Right kidney (tissue), 9 donors: ENCODE measurements around the gene CREBRF.
"Not testable (repeated sequence)": the region's sequence is repeated elsewhere in the genome, so short reads cannot be mapped to it uniquely, and the experiment has no call there.

ENCODE experiments used
- DNase-seq: peaks from one replicate; pipeline ENCODE4 v3.0.0-alpha.2; 2016
- long read RNA-seq, 8 donors: transcript quantifications; one replicate each; lab custom pipeline, GENCODE V29; 2026

The CREBRF gene
- long read RNA-seq, donor 1, partial matches to known transcripts: 7 of 8 reads
- long read RNA-seq, donor 1, other reads (novel, unspliced or antisense): 0 of 8 reads
- long read RNA-seq, donor 2, partial matches to known transcripts: 7 of 9 reads
- long read RNA-seq, donor 2, other reads (novel, unspliced or antisense): 0 of 9 reads
- long read RNA-seq, donor 3: 0 reads
- long read RNA-seq, donor 4, full-length matches to known transcripts: 6 of 17 reads
- long read RNA-seq, donor 4, partial matches to known transcripts: 11 of 17 reads
- long read RNA-seq, donor 4, other reads (novel, unspliced or antisense): 0 of 17 reads
- long read RNA-seq, donor 5, partial matches to known transcripts: 0 of 3 reads
- long read RNA-seq, donor 5, other reads (novel, unspliced or antisense): 0 of 3 reads
- long read RNA-seq, donor 6, full-length matches to known transcripts: 5 of 14 reads
- long read RNA-seq, donor 6, partial matches to known transcripts: 9 of 14 reads
- long read RNA-seq, donor 6, other reads (novel, unspliced or antisense): 0 of 14 reads
- long read RNA-seq, donor 7, partial matches to known transcripts: 15 of 20 reads
- long read RNA-seq, donor 7, other reads (novel, unspliced or antisense): 0 of 20 reads
- long read RNA-seq, donor 8, full-length matches to known transcripts: 2 of 2 reads
- long read RNA-seq, donor 8, partial matches to known transcripts: 0 of 2 reads
- long read RNA-seq, donor 8, other reads (novel, unspliced or antisense): 0 of 2 reads

- DNase-seq: peak; percentile 89
Observed at GRCh38 chr5:173055983-173056782, at the start of gene CREBRF. Gene CREBRF, plus strand, starts transcription at chr5:173056352. Its CDS starts 24,424 bp downstream, at chr5:173080776.

- no peak for DNase-seq
Observed at GRCh38 chr5:173010021-173010420, 46.1 kb upstream of the CREBRF start.

- DNase-seq: no peak
Observed at GRCh38 chr5:173010547-173011464, 45.3 kb upstream of the CREBRF start.

DNA sequence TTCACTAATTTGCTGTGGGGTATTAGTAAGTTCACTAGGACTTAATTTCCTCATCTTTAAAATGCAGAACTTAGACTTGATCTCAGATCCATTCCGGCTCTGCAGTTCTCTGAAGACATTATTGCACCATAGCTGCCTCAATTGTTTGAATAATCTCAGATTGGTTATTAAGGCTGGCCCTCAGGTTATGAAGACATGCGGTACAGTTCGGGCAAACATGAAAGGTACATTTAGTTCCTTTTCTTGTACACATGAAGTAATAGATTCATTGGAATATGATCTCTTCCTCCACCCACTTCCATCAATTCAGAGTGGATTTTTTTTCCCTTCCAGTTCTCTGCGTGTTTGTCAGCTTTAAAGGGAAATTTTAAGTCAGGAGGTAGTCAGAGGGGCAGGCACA is 44.6 kb upstream of the CREBRF start:
- no peak for DNase-seq

DNA sequence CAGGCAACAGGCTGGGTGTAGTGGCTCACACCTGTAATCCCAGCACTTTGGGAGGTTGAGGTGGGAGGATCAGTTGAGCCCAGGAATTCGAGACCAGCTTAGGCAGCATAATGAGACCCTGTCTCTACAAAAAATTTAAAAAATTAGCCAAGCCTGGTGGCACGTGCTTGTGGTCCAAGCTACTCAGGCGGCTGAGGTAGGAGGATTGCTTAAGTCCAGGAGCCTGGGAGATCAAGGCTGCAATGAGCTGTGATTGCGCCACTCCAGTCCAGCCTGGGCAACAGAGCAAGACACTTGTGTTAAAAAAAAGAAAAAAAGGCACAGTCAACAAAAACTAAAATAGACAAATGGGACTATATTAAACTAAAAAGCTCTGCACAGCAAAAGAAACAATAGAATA is 43.3 kb upstream of the CREBRF start:
- DNase-seq: no peak

GRCh38 chr5:173014671-173015070 is 41.5 kb upstream of the CREBRF start:
- no peak for DNase-seq

GRCh38 chr5:173015192-173015591 is 41.0 kb upstream of the CREBRF start:
- no peak for DNase-seq

GRCh38 chr5:173015598-173016455 is 40.3 kb upstream of the CREBRF start:
- DNase-seq: no peak

- no peak for DNase-seq
Observed at GRCh38 chr5:173016598-173017046, 39.5 kb upstream of the CREBRF start.

DNA sequence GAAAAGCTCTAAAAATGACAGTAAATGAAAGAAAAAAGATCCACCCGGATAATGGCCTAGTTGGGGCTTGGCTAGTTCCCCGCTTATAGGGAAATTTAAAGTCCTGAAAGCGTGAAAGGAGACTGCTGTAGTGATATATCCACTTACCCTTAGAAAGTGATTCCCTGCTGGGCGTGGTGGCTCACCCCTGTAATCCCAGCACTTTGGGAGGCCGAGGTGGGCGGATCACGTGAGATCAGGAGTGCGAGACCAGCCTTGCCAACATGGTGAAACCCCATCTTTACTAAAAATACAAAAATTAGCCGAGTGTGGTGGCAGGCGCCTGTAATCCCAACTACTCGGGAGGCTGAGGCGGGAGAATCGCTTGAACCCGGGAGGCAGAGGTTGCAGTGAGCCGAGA is 39.1 kb upstream of the CREBRF start:
- DNase-seq: not testable (repeated sequence)

GRCh38 chr5:173018358-173018757 is 37.8 kb upstream of the CREBRF start:
- no peak for DNase-seq

DNA sequence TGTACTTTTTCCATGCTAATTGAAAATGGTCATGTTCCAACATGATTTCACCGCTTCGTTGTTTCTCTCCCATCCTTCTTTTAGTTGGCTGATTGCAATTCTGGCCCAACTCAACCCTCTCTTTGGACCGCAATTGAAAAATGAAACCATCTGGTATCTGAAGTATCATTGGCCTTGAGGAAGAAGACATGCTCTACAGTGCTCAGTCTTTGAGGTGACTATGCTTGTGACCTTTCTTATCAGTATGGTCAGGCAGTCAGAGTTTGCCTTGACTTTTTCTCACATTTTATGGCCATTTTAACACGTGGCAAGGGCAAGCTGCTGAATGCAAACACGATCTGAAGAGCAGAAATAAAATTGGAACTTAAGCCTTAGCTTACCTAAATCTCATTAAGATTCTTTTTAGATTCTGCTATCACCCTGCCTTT is 36.0 kb upstream of the CREBRF start:
- DNase-seq: no peak

DNA sequence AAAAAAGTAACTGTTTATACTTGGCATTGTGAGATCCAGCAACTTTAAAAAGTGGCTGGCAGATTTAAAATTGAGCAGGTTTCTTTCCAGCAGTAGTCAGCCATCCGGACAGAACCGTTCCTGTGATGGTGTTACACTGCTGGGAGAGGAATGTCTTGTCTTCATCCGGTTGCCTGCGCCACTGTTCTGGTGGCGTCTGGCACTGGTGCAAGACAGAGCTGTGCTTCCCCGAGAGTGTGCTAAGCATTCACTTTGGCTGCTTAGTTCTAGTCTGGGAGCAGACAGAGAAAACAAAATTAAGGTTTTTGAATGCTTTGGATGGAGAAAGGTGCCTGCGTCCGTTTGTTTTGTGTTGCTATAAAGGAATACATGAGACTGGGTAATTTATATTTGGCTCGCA is 35.5 kb upstream of the CREBRF start:
- DNase-seq: no peak

DNA sequence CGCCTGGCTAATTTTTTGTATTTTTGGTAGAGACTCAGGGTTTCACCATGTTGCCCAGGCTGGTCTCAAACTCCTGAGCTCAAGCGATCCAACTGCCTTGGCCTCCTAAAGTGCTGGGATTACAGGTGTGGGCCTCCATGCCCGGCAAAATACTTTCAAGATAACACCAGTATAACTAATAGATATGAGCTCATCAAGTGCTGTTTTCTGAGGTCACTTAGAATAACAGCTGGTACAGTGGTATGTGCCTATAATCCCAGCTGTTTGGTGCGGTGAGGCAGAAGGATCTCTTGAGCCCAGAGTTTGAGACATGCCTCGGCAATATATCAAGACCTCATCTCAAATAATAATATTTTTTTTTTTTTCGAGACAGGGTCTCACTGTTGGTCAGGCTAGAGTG is 30.5 kb upstream of the CREBRF start:
- DNase-seq: no peak

DNA sequence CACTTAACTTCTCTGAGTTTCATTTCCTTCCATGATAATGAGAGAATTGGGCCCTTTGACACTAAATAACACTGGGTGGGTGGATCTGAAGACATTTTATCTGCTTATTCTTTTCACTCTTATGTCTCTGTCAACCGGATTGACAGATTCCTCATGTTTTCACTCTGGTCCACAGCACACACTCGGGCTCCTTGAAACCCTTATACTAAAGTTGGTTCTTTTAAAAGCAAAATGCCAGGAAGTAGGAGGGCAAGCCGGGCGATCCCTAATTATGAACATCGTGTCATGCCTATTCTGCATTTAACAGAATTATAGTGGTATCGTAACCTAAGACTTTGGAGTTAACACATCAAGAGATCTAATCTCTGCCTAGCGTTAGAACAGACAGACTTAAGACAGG is 28.2 kb upstream of the CREBRF start:
- DNase-seq: no peak

GRCh38 chr5:173028811-173029327 is 27.3 kb upstream of the CREBRF start:
- no peak for DNase-seq

- DNase-seq: peak; percentile 19
Observed at GRCh38 chr5:173029499-173029921, 26.6 kb upstream of the CREBRF start.

DNA sequence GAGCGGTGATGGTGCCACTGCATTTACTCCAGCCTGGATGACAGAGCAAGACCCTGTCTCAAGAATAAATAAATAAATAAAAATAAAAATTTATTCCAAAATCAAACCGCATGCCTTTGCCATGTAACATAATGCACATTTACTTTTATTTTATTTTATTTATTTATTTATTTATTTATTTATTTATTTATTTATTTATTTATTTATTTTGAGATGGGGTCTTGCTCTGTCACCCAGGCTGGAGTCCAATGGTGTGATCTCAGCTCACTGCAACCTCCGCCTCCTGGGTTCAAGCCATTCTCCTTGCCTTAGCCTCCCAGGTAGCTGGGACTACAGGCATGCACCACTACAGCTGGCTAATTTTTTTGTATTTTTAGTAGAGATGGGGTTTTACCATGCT is 24.1 kb upstream of the CREBRF start:
- not testable (repeated sequence) for DNase-seq

DNA sequence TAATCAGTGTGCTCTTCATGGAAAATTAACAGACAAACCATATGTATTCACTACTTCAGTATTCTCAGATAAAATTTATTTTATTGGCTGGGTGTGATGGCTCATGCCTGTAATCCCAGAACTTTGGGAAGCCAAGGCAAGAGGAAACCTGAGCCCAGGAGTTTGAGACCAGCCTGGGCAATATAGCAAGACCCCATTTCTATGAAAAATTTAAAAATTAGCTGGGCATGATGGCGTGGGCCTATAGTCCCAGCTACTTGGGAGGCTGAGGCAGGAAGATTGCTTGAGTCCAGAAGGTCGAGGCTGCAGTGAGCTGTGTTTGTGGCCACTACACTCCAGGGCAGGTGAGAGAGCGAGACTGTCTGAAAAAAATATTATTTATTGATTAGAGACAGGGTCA is 23.4 kb upstream of the CREBRF start:
- DNase-seq: no peak

DNA sequence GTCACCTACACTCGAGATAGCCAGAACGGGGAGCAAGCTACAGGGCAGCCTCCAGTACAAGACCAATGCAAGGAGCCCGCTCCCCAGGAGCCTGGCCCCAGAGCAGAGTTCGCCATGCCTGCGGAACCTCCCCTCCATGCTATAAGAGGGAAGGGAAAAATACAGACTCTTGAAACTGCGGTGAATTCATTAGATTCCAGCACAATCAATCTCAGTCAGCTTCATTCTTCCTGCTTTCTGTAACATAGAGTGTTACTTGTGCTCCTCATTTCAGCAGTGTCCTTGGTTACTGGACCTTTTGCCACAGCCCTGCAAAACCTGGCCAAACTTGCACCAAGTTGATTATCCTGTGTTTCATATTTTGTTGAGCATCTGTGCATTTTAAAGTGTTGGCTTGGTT is 22.2 kb upstream of the CREBRF start:
- DNase-seq: no peak
